Measurements from ENCODE around the gene ADH5. TPM values are rescaled to one million over a fixed set of nuclear protein-coding genes. Genes with fewer than 3 reads are reported as not detected.
A peak's percentile ranks its signal among the peaks of the same experiment; 100 is the strongest.
"Not testable (repeated sequence)": the region's sequence is repeated elsewhere in the genome, so short reads cannot be mapped to it uniquely, and the experiment has no call there.

Gene ADH5
- total and polyA plus RNA-seq, 5 experiments from 2014 or later = 84.9 to 137 (median 125) TPM

DNA sequence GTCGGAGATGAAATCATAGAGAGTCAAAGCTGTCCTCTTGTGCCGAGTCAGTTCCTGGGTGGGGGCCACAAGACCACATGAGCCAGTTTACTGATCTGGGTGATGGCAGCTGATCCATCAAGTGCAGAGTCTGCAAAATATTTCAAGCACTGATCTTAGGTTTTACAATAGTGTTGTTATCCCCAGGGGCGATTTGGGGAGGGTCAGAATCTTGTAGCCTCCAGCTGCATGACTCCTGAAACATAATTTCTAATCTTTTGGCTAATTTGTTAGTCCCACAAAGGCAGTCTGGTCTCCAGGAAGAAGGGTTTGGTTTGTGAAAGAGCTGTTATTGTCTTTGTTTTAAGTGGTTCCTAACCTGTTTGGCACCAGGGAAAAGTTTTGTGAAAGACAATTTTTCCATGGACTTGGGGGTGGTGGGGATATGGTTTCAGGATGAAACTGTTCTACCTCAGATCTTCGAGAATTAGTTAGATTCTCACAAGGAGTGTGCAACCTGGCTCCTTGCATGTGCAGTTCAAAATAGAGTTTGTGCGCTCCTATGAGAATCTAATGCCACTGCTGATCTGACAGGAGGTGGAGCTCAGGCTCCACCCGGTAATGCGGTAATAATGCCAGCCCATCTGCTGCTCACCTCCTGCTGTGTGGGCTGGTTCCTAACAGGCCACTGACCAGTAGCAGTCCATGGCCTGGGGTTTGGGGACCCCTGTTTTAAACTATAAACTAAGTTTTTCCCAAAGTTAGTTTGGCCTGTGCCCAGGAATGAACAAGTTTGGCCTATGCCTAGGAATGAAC, 63.9 kb downstream of the ADH5 start:
- ATAC-seq (no peak), DNase-seq (no peak)
- POLR2A ChIA-PET = interaction anchor here (0.6 to 1.2 kb wide), 2 partner anchors 29 to 62 kb away, joined by 3 to 4 read pairs; partner anchors contain the start of gene METAP1
- Mint-ChIP-seq H3K27ac (peak overlapping the region; percentile 2 to 89 (median 48)), H3K4me1 (peaks cover 30 to 81% (median 68%) of the 10 kb centered on the region in 4 donors), H3K9me3 (peaks cover 0 to 23% (median 11%) of the 10 kb centered on the region in 9 donors), H3K36me3 (peaks cover 15 to 29% (median 29%) of the 10 kb centered on the region in 3 donors), H3K27me3 (no peaks in the 10 kb centered on the region), H3K4me3 (peak overlapping the region in 3 of 10 donors; percentile 5 to 24 (median 19))

DNA sequence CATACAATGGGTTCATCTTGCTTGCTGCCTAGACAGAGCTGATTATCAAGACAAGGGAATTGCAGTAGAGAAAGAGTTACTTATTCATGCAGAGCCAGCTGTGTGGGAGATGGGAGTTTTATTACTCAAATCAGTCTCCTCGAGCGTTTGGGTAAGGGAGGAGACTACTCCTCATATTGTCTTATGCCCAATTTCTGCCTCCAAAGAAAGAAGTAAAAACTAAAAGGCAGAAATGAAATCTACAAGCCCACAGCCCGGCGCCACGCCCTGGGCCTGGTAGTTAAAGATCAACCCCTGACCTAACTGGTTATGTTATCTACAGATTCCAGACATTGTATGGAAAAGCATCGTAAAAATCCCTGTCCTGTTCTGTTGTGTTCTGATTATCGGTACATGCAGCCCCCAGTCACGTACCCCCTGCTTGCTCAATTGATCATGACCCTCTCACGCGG, 64.8 kb downstream of the ADH5 start:
- H3K4me3 Mint-ChIP-seq = peak overlapping the region in 3 of 10 donors; percentile 3 to 24 (median 19)
- peaks cover 29 to 80% (median 62%) of the 10 kb centered on the region in 4 donors for H3K4me1 Mint-ChIP-seq
- H3K27me3 Mint-ChIP-seq, POLR2A ChIA-PET, DNase-seq, ATAC-seq: not testable (repeated sequence)
- H3K36me3 Mint-ChIP-seq = peaks cover 19 to 29% (median 28%) of the 10 kb centered on the region in 3 donors
- peak overlapping the region in 6 of 10 donors; percentile 19 to 89 (median 49) for H3K27ac Mint-ChIP-seq
- H3K9me3 Mint-ChIP-seq = peaks cover 0 to 25% (median 13%) of the 10 kb centered on the region in 9 donors

DNA sequence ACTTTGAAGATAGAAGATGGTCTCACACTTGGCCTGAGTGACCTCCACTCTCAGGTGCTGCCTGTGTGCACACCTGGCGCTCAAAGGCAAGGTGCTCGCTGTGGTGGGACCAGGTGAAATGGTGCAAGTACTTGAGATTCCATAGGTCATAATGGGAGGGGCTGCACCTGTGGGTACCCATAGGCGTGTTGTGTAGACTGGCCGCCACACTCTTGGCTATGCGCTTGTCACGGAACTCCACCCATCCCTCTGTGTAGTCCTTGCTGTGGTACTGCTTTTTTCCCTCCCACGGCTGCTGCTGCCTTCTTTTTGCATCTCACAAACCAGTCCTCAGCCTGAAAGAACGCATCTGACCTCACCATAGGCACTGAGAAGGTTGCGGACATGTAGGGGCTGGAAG, 66.0 kb downstream of the ADH5 start:
- H3K9me3 Mint-ChIP-seq = peaks cover 0 to 31% (median 13%) of the 10 kb centered on the region in 9 donors
- peaks cover 31 to 82% (median 56%) of the 10 kb centered on the region in 4 donors for H3K4me1 Mint-ChIP-seq
- no peaks in the 10 kb centered on the region for H3K27me3 Mint-ChIP-seq
- peaks cover 19 to 36% (median 30%) of the 10 kb centered on the region in 3 donors for H3K36me3 Mint-ChIP-seq
- H3K27ac Mint-ChIP-seq = peak overlapping the region in 1 of 10 donors; percentile 43
- DNase-seq (no peak), ATAC-seq (no peak)
- H3K4me3 Mint-ChIP-seq = peak overlapping the region in 1 of 10 donors; percentile 42
- POLR2A ChIA-PET = no interaction called here

DNA sequence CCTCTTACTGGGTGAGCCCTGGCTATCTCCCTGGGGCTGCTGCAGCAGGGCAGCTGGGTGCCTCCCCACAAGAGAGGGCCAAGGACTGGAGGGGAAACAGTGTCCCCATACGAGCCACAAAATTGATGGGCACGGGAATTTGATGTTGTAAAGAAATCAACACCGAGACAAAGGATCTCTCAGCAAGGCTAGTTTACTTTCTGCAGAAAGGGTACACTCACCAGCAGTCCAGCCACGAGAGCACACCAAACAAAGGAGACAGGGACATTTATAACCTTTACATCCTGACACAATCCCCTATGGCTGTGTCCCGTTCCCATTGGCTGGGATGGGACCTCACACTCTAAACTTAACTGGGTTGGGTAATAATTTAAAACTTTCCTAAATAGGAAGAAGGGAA, 67.2 kb downstream of the ADH5 start:
- Mint-ChIP-seq H3K9me3 (peaks cover 0 to 31% (median 13%) of the 10 kb centered on the region in 9 donors), H3K4me3 (no peak overlapping the region), H3K27ac (peak overlapping the region in 1 of 10 donors; percentile 12), H3K36me3 (peaks cover 19 to 36% (median 30%) of the 10 kb centered on the region in 3 donors), H3K4me1 (peaks cover 27 to 77% (median 50%) of the 10 kb centered on the region in 4 donors), H3K27me3 (no peaks in the 10 kb centered on the region)
- ATAC-seq = no peak
- DNase-seq = no peak
- POLR2A ChIA-PET = no interaction called here

Other genes starting within 250 kb of the ADH5 start
- gene EIF4E, start 159.7 kb downstream of the ADH5 start, total RNA-seq = 10 to 100 TPM; 54.6 to 75.7 TPM
- gene EIF4E, start 159.7 kb downstream of the ADH5 start, polyA plus RNA-seq = 10 to 100 TPM; 51.5 to 68.3 (median 62.7) TPM
- gene METAP1, start 93.1 kb downstream of the ADH5 start, total RNA-seq = 10 to 100 TPM; 37.1 to 44.9 TPM
- gene METAP1, start 93.1 kb downstream of the ADH5 start, polyA plus RNA-seq = 10 to 100 TPM; 23.8 to 29.2 (median 24.3) TPM
- not detected for gene ADH4, start 55.5 kb upstream of the ADH5 start, total RNA-seq
- gene ADH4, start 55.5 kb upstream of the ADH5 start, polyA plus RNA-seq = not detected
- gene ADH6, start 130.5 kb upstream of the ADH5 start, total RNA-seq = not detected
- gene ADH6, start 130.5 kb upstream of the ADH5 start, polyA plus RNA-seq = not detected
- not detected for gene ADH1A, start 202.2 kb upstream of the ADH5 start, total RNA-seq
- not detected for gene ADH1A, start 202.2 kb upstream of the ADH5 start, polyA plus RNA-seq
- not detected for gene ADH1B, start 232.6 kb upstream of the ADH5 start, total RNA-seq
- not detected for gene ADH1B, start 232.6 kb upstream of the ADH5 start, polyA plus RNA-seq

Measured in naive thymus-derived CD8-positive, alpha-beta T cell (primary cell).